HEK293 (cell line): ENCODE measurements around the gene PCDHGB5.

ENCODE experiments used
- CTCF ChIA-PET: fragments of 350-600 bp; formaldehyde crosslinking; extraction: SDS; loops from one replicate; lab custom pipeline; 2021; ENCODE audit warnings: antibody characterized with exemption; lab: Yijun Ruan, JAX
- POLR2A ChIA-PET: fragments of 300-600 bp; formaldehyde crosslinking; extraction: SDS; loops from one replicate; lab custom pipeline; 2020; ENCODE audit warnings: antibody characterized with exemption, inconsistent platforms; lab: Yijun Ruan, JAX
- H3K27ac ChIP-seq: fragments of 200-500 bp; sonication (Bioruptor generic); 2 replicates; pipeline ENCODE4 v1.5.1; 2014; ENCODE audit warnings: low read depth, low read length, control low read depth, inconsistent platforms; ENCODE audit errors: extremely low read depth
- H3K36me3 ChIP-seq, 2 experiments: fragments of 200-500 bp in 1 of 2; sonication (Bioruptor generic) in 1 of 2; 1 replicate in 1 of 2; 2 replicates in 1 of 2; pipeline ENCODE4 v1.5.1; 2014 to 2017; ENCODE audit warnings: inconsistent platforms in 2 of 2, low read length in 2 of 2; ENCODE audit not compliant: control insufficient read depth in 2 of 2, insufficient read depth in 1 of 2
- H3K4me1 ChIP-seq: fragments of 200-500 bp; sonication (Bioruptor generic); 2 replicates; pipeline ENCODE4 v1.5.1; 2014; ENCODE audit warnings: mild to moderate bottlenecking, low read length, inconsistent platforms; ENCODE audit not compliant: control insufficient read depth, insufficient read depth
- H3K4me3 ChIP-seq: 2 replicates; pipeline ENCODE4 v1.5.1; 2011; ENCODE audit warnings: low read depth, mild to moderate bottlenecking, control low read depth, low read length, moderate library complexity
- H3K9me3 ChIP-seq: fragments of 200-500 bp; sonication (Bioruptor generic); 2 replicates; pipeline ENCODE4 v1.5.1; 2014; ENCODE audit warnings: low read depth, low read length, inconsistent platforms; ENCODE audit not compliant: control insufficient read depth, insufficient read depth
- GLI2 ChIP-seq: fragments of 450-650 bp; formaldehyde crosslinking; IDR thresholded peaks from 2 replicates; pipeline ENCODE4; 2017; ENCODE audit warnings: missing biosample characterization, missing genetic modification characterization, low read depth, borderline replicate concordance
- HOXC10 ChIP-seq: sonication (generic); formaldehyde crosslinking; IDR thresholded peaks from 2 replicates; pipeline ENCODE4 v1.8.1; 2023; ENCODE audit warnings: mild to moderate bottlenecking, missing genetic modification reagents
- IKZF3 ChIP-seq: fragments of 450-650 bp; IDR thresholded peaks from 2 replicates; pipeline ENCODE4 v1.5.0; 2018; ENCODE audit warnings: missing biosample characterization, mild to moderate bottlenecking, missing genetic modification characterization, moderate library complexity
- KLF1 ChIP-seq: fragments of 450-650 bp; formaldehyde crosslinking; IDR thresholded peaks from 2 replicates; pipeline ENCODE4 v1.5.1; 2016; ENCODE audit warnings: missing biosample characterization, missing genetic modification characterization
- KLF8 ChIP-seq: fragments of 450-650 bp; formaldehyde crosslinking; IDR thresholded peaks from 2 replicates; pipeline ENCODE4 v1.5.1; 2016; ENCODE audit warnings: missing biosample characterization, missing genetic modification characterization
- OSR2 ChIP-seq: fragments of 450-650 bp; formaldehyde crosslinking; IDR thresholded peaks from 2 replicates; pipeline ENCODE4 v1.5.1; 2016; ENCODE audit warnings: missing biosample characterization, missing genetic modification characterization
- OVOL3 ChIP-seq: fragments of 450-650 bp; formaldehyde crosslinking; IDR thresholded peaks from 2 replicates; pipeline ENCODE4 v1.5.1; 2016; ENCODE audit warnings: missing biosample characterization, missing genetic modification characterization
- PRDM10 ChIP-seq: fragments of 450-650 bp; formaldehyde crosslinking; IDR thresholded peaks from 2 replicates; pipeline ENCODE4 v1.5.1; 2016; ENCODE audit warnings: missing biosample characterization, missing genetic modification characterization
- YY2 ChIP-seq: fragments of 450-650 bp; formaldehyde crosslinking; IDR thresholded peaks from 2 replicates; pipeline ENCODE4 v1.5.1; 2016; ENCODE audit warnings: missing biosample characterization, missing genetic modification characterization
- ZBTB17 ChIP-seq: fragments of 450-650 bp; formaldehyde crosslinking; IDR thresholded peaks from 2 replicates; pipeline ENCODE4 v1.5.1; 2016; ENCODE audit warnings: missing biosample characterization, missing genetic modification characterization
- ZBTB20 ChIP-seq: fragments of 450-650 bp; formaldehyde crosslinking; IDR thresholded peaks from 2 replicates; pipeline ENCODE4 v1.5.1; 2016; ENCODE audit warnings: missing biosample characterization, missing genetic modification characterization
- ZBTB26 ChIP-seq: fragments of 450-650 bp; formaldehyde crosslinking; optimal IDR thresholded peaks from 2 replicates; pipeline ENCODE3; 2016; ENCODE audit warnings: missing biosample characterization, mild to moderate bottlenecking, missing genetic modification characterization
- ZBTB7A ChIP-seq: fragments of 450-650 bp; formaldehyde crosslinking; IDR thresholded peaks from 2 replicates; pipeline ENCODE4 v1.5.1; 2016; ENCODE audit warnings: low read depth, missing biosample characterization, missing genetic modification characterization
- ZFHX2 ChIP-seq: fragments of 450-650 bp; formaldehyde crosslinking; conservative IDR thresholded peaks from 2 replicates; pipeline ENCODE4 v1.5.1; 2016; ENCODE audit warnings: missing biosample characterization, missing genetic modification characterization
- ZNF10 ChIP-seq: fragments of 450-650 bp; formaldehyde crosslinking; IDR thresholded peaks from 2 replicates; pipeline ENCODE4 v1.5.1; 2017; ENCODE audit warnings: missing biosample characterization, missing genetic modification characterization
- ZNF138 ChIP-seq: fragments of 450-650 bp; formaldehyde crosslinking; IDR thresholded peaks from 2 replicates; pipeline ENCODE4 v1.5.1; 2016; ENCODE audit warnings: missing biosample characterization, missing genetic modification characterization, borderline replicate concordance
- ZNF140 ChIP-seq: fragments of 450-650 bp; formaldehyde crosslinking; IDR thresholded peaks from 2 replicates; pipeline ENCODE4 v1.5.1; 2016; ENCODE audit warnings: missing biosample characterization, missing genetic modification characterization
- ZNF19 ChIP-seq: fragments of 450-650 bp; formaldehyde crosslinking; IDR thresholded peaks from 2 replicates; pipeline ENCODE4; 2016; ENCODE audit warnings: missing biosample characterization, missing genetic modification characterization, low read depth
- ZNF239 ChIP-seq: fragments of 450-650 bp; formaldehyde crosslinking; IDR thresholded peaks from 2 replicates; pipeline ENCODE4 v1.5.1; 2016; ENCODE audit warnings: missing biosample characterization, missing genetic modification characterization
- ZNF266 ChIP-seq: fragments of 450-650 bp; formaldehyde crosslinking; IDR thresholded peaks from 2 replicates; pipeline ENCODE4 v1.5.1; 2016; ENCODE audit warnings: missing biosample characterization, missing genetic modification characterization, low read depth
- ZNF341 ChIP-seq: fragments of 450-650 bp; formaldehyde crosslinking; IDR thresholded peaks from 2 replicates; pipeline ENCODE4; 2016; ENCODE audit warnings: low read depth, missing biosample characterization, missing genetic modification characterization
- ZNF398 ChIP-seq: fragments of 450-650 bp; formaldehyde crosslinking; IDR thresholded peaks from 2 replicates; pipeline ENCODE4 v1.5.1; 2017; ENCODE audit warnings: missing biosample characterization, missing genetic modification characterization
- ZNF585B ChIP-seq: fragments of 450-650 bp; formaldehyde crosslinking; IDR thresholded peaks from 2 replicates; pipeline ENCODE4 v1.5.1; 2016; ENCODE audit warnings: missing biosample characterization, missing genetic modification characterization
- ZNF660 ChIP-seq: fragments of 450-650 bp; IDR thresholded peaks from 2 replicates; pipeline ENCODE4 v1.5.1; 2018; ENCODE audit warnings: missing biosample characterization, mild to moderate bottlenecking, missing genetic modification characterization
- ZNF701 ChIP-seq: fragments of 450-650 bp; formaldehyde crosslinking; IDR thresholded peaks from 2 replicates; pipeline ENCODE4 v1.5.1; 2016; ENCODE audit warnings: missing biosample characterization, missing genetic modification characterization
- ZNF791 ChIP-seq: fragments of 450-650 bp; formaldehyde crosslinking; IDR thresholded peaks from 2 replicates; pipeline ENCODE4 v1.5.1; 2016; ENCODE audit warnings: missing biosample characterization, missing genetic modification characterization
- ZSCAN30 ChIP-seq: fragments of 450-650 bp; IDR thresholded peaks from 2 replicates; pipeline ENCODE4 v1.5.1; 2018; ENCODE audit warnings: missing biosample characterization, mild to moderate bottlenecking, missing genetic modification characterization, moderate library complexity

Gene PCDHGB5

GRCh38 chr5:141419074-141419880 is 21.5 kb downstream of the PCDHGB5 start:
- Histone ChIP-seq H3K9me3 (no peaks in the 10 kb centered on the region; the same call in 1 of the 2 replicates), H3K27ac (no peak overlapping the region), H3K36me3 (no peaks in the 10 kb centered on the region), H3K4me1 (no peaks in the 10 kb centered on the region), H3K4me3 (no peak overlapping the region)
- POLR2A ChIA-PET = no interaction called here
- CTCF ChIA-PET = interaction anchor here (0.6 to 7.0 kb wide), 9 partner anchors 11 to 145 kb away, joined by 3 to 160 read pairs (median 3); partner anchors contain the start of genes PCDHGA12, PCDHGB1 and PCDHGB3
- TF ChIP-seq ZFHX2 (tag by site-specific recombination) = no peak
- TF ChIP-seq, all 188 proteins: peak for 0

- Histone ChIP-seq H3K4me1 (no peaks in the 10 kb centered on the region), H3K27ac (no peak within 1 kb of the TSS), H3K4me3 (peak within 1 kb of the TSS; percentile 67), H3K9me3 (no peaks in the 10 kb centered on the region; the same call in 1 of the 2 replicates), H3K36me3 (no peaks in the 10 kb centered on the region)
- CTCF ChIA-PET = interaction anchor here (0.6 to 7.0 kb wide), 65 partner anchors 9 to 335 kb away, joined by 3 to 160 read pairs (median 5); partner anchors contain the start of genes DIAPH1, PCDHB11, PCDHB14 and PCDHB15
- POLR2A ChIA-PET = interaction anchor here (0.9 to 1.5 kb wide), 3 partner anchors 101 to 104 kb away, joined by 3 to 6 read pairs (median 4); partner anchors contain the start of gene TAF7
- no peak for TF ChIP-seq ZNF239 (tag by site-specific recombination)
- TF ChIP-seq ZNF701 (tag by site-specific recombination) = no peak
- no peak for TF ChIP-seq KLF1 (tag by site-specific recombination)
- TF ChIP-seq HOXC10 (CRISPR knock-in tag) = no peak
- no peak for TF ChIP-seq OSR2 (tag by site-specific recombination)
- TF ChIP-seq PRDM10 (tag by site-specific recombination) = no peak
- no peak for TF ChIP-seq ZNF138 (tag by site-specific recombination)
- TF ChIP-seq ZBTB17 (tag by site-specific recombination) = peak; percentile 81
- TF ChIP-seq ZBTB20 (tag by site-specific recombination) = peak; percentile 22; the same call in 1 of the 2 replicates
- TF ChIP-seq ZNF19 (tag by site-specific recombination) = no peak
- TF ChIP-seq ZBTB7A (tag by site-specific recombination) = no peak
- TF ChIP-seq OVOL3 (tag by site-specific recombination) = no peak
- TF ChIP-seq ZNF10 (tag by site-specific recombination) = peak; percentile 60; the same call in 1 of the 2 replicates
- TF ChIP-seq ZNF140 = peak; percentile 54; the same call in 1 of the 2 replicates
- TF ChIP-seq KLF8 (tag by site-specific recombination) = peak; percentile 29; the same call in 1 of the 2 replicates
- TF ChIP-seq ZNF660 (tag by site-specific recombination) = peak; percentile 64
- TF ChIP-seq ZSCAN30 (tag by site-specific recombination) = 0 out of 2 replicates have a peak, but pooled peaks have one; percentile 22
- peak; percentile 35; the same call in 1 of the 2 replicates for TF ChIP-seq ZNF341 (tag by site-specific recombination)
- 0 out of 2 replicates have a peak, but pooled peaks have one; percentile 26 for TF ChIP-seq ZNF791 (tag by site-specific recombination)
- no peak for TF ChIP-seq ZNF398 (tag by site-specific recombination)
- no peak for TF ChIP-seq IKZF3 (tag by site-specific recombination)
- peak; percentile 24 for TF ChIP-seq ZBTB26 (tag by site-specific recombination)
- TF ChIP-seq ZNF585B (tag by site-specific recombination) = no peak
- TF ChIP-seq GLI2 (tag by site-specific recombination) = no peak
- TF ChIP-seq YY2 = no peak
- TF ChIP-seq ZNF266 (tag by site-specific recombination) = peak; percentile 99
Observed at GRCh38 chr5:141420855-141421488, 23.2 kb downstream of the PCDHGB5 start, which contains the start of gene PCDHGA11. PCDHGA11 (plus strand) TSS chr5:141421051; CDS start chr5:141421228, 177 bp downstream.
